H1 (cell line): ENCODE data around the gene PLEKHA1. TPM values are rescaled to one million over a fixed set of nuclear protein-coding genes. Genes with fewer than 3 reads are reported as not detected.

Experiments used
- CTCF ChIA-PET: fragments of 300-600 bp; sonication (Branson Sonifier 250); formaldehyde crosslinking; loops from one replicate; lab custom pipeline; 2021; ENCODE audit not compliant: partially characterized antibody; lab: Charles Lee
- POLR2A ChIA-PET: fragments of 300-600 bp; sonication (Branson Sonifier 250); formaldehyde crosslinking; loops from one replicate; lab custom pipeline; 2021; ENCODE audit warnings: inconsistent platforms; ENCODE audit not compliant: partially characterized antibody; lab: Charles Lee
- DNase-seq, 2 experiments: peaks; one replicate each; pipeline versions ENCODE4 v3.0.0 to v3.0.0-alpha.2; 2010 to 2022; ENCODE audit warnings: low spot score in 2 of 2, low read depth in 1 of 2, mixed read lengths in 1 of 2
- FAIRE-seq: peaks from 2 replicates; lab custom pipeline; 2011; peaks lifted over from hg19 to GRCh38; lab: Jason Lieb, UNC
- H2AFZ ChIP-seq: 2 replicates; pipeline ENCODE4 v1.8.1; 2012; ENCODE audit warnings: low read length, inconsistent platforms
- H2AK5ac ChIP-seq: 2 replicates; pipeline ENCODE4 v1.6.1; 2013; ENCODE audit warnings: low read depth, low read length
- H2BK120ac ChIP-seq: replicated peaks from 2 replicates; pipeline ENCODE3; 2013; ENCODE audit warnings: low read depth, low read length, inconsistent platforms
- H2BK12ac ChIP-seq: 2 replicates; pipeline ENCODE4 v1.6.1; 2013; ENCODE audit warnings: low read depth, low read length
- H2BK15ac ChIP-seq: 2 replicates; pipeline ENCODE4 v1.6.1; 2013; ENCODE audit warnings: low read length
- H2BK20ac ChIP-seq: 2 replicates; pipeline ENCODE4 v1.6.1; 2013; ENCODE audit warnings: low read length
- H2BK5ac ChIP-seq: 2 replicates; pipeline ENCODE4 v1.6.1; 2013; ENCODE audit warnings: low read depth, low read length
- H3K14ac ChIP-seq: 2 replicates; pipeline ENCODE4 v1.6.1; 2013; ENCODE audit warnings: inconsistent platforms; ENCODE audit not compliant: insufficient read length
- H3K18ac ChIP-seq: 2 replicates; pipeline ENCODE4 v1.6.1; 2013; ENCODE audit warnings: low read length; ENCODE audit errors: extremely low read depth
- H3K23ac ChIP-seq: 2 replicates; pipeline ENCODE4 v1.6.1; 2013; ENCODE audit warnings: inconsistent platforms; ENCODE audit not compliant: insufficient read length
- H3K23me2 ChIP-seq: 2 replicates; pipeline ENCODE4 v1.6.1; 2013; ENCODE audit warnings: low read depth, low read length
- H3K27ac ChIP-seq: 2 replicates; pipeline ENCODE4 v1.6.1; 2011; ENCODE audit warnings: low read depth, low read length, inconsistent platforms
- H3K27me3 ChIP-seq, 4 experiments: replicated peaks in 1 of 4; 1 replicate in 1 of 4; 2 replicates in 3 of 4; pipeline versions ENCODE4 v1.6.1 to v1.8.1; 2011 to 2013; ENCODE audit warnings: low read length in 3 of 4, mild to moderate bottlenecking in 3 of 4, inconsistent platforms in 2 of 4, mixed read lengths in 2 of 4, moderate library complexity in 1 of 4; ENCODE audit not compliant: control insufficient read depth in 3 of 4, insufficient read depth in 3 of 4; ENCODE audit errors: extremely low read depth in 1 of 4
- H3K36me3 ChIP-seq, 4 experiments: 2 replicates each; pipeline versions ENCODE4 v1.6.1 to v1.8.1; 2011 to 2013; ENCODE audit warnings: mild to moderate bottlenecking in 4 of 4, low read length in 3 of 4, moderate library complexity in 2 of 4, control low read depth in 1 of 4, inconsistent platforms in 1 of 4; ENCODE audit not compliant: insufficient read depth in 4 of 4, control insufficient read depth in 2 of 4
- H3K4ac ChIP-seq: replicated peaks from 2 replicates; pipeline ENCODE3; 2013; ENCODE audit warnings: low read length, low read depth, mixed read lengths, inconsistent platforms; ENCODE audit not compliant: insufficient read length
- H3K4me1 ChIP-seq, 4 experiments: replicated peaks in 1 of 4; 1 replicate in 1 of 4; 2 replicates in 3 of 4; pipeline versions ENCODE4 v1.6.1 to v1.8.1; 2011 to 2013; ENCODE audit warnings: low read length in 3 of 4, inconsistent platforms in 2 of 4, mixed read lengths in 1 of 4; ENCODE audit not compliant: insufficient read depth in 4 of 4, control insufficient read depth in 3 of 4
- H3K4me2 ChIP-seq, 2 experiments: 2 replicates each; pipeline versions ENCODE4 v1.6.1 to v1.8.1; 2011 to 2013; ENCODE audit warnings: low read depth in 2 of 2, low read length in 2 of 2, control low read depth in 1 of 2, inconsistent platforms in 1 of 2, mild to moderate bottlenecking in 1 of 2; ENCODE audit not compliant: insufficient read depth in 1 of 2
- H3K4me3 ChIP-seq, 4 experiments: fragments of 200-600, 300-600 bp in 1 of 4; sonication (generic), shearing (Covaris generic), sonication (Bioruptor Twin) in 1 of 4; 2 replicates each; pipeline versions ENCODE4 v1.5.1 to v1.8.1; 2011 to 2016; ENCODE audit warnings: low read length in 4 of 4, low read depth in 3 of 4, control low read depth in 2 of 4, inconsistent platforms in 2 of 4, mild to moderate bottlenecking in 2 of 4, mixed read lengths in 1 of 4, moderate library complexity in 1 of 4; ENCODE audit not compliant: insufficient read depth in 2 of 4; ENCODE audit errors: extremely low read depth in 1 of 4
- H3K56ac ChIP-seq: replicated peaks from 2 replicates; pipeline ENCODE3; 2013; ENCODE audit warnings: low read depth, mild to moderate bottlenecking, mixed read lengths, low read length, inconsistent platforms; ENCODE audit not compliant: insufficient read length
- H3K79me1 ChIP-seq: 2 replicates; pipeline ENCODE4 v1.6.1; 2013; ENCODE audit warnings: low read depth, low read length, control low read depth
- H3K79me2 ChIP-seq, 2 experiments: 2 replicates each; pipeline versions ENCODE4 v1.6.1 to v1.8.1; 2012 to 2013; ENCODE audit warnings: low read length in 2 of 2, mild to moderate bottlenecking in 2 of 2, inconsistent platforms in 1 of 2; ENCODE audit not compliant: insufficient read depth in 2 of 2, control insufficient read depth in 1 of 2
- H3K9ac ChIP-seq, 4 experiments: replicated peaks in 1 of 4; 1 replicate in 1 of 4; 2 replicates in 3 of 4; pipeline versions ENCODE4 v1.6.1 to v1.8.1; 2011 to 2013; ENCODE audit warnings: low read depth in 3 of 4, low read length in 3 of 4, control low read depth in 2 of 4, mild to moderate bottlenecking in 2 of 4, moderate library complexity in 2 of 4, inconsistent platforms in 1 of 4; ENCODE audit errors: extremely low read depth in 1 of 4
- H3K9me3 ChIP-seq, 2 experiments: 2 replicates each; pipeline versions ENCODE4 v1.6.1 to v1.8.1; 2012 to 2013; ENCODE audit warnings: mild to moderate bottlenecking in 2 of 2, moderate library complexity in 2 of 2, control low read depth in 1 of 2, inconsistent platforms in 1 of 2, low read depth in 1 of 2, low read length in 1 of 2, mixed read lengths in 1 of 2; ENCODE audit not compliant: insufficient read depth in 2 of 2
- H4K20me1 ChIP-seq, 2 experiments: replicated peaks in 1 of 2; 2 replicates each; pipeline versions ENCODE3 to v1.8.1; 2011 to 2013; ENCODE audit warnings: inconsistent platforms in 2 of 2, low read length in 2 of 2, mild to moderate bottlenecking in 1 of 2; ENCODE audit not compliant: insufficient read depth in 2 of 2, control insufficient read depth in 1 of 2
- H4K5ac ChIP-seq: 2 replicates; pipeline ENCODE4 v1.6.1; 2013; ENCODE audit warnings: low read length, low read depth, mixed read lengths, inconsistent platforms; ENCODE audit not compliant: insufficient read length
- H4K8ac ChIP-seq: 2 replicates; pipeline ENCODE4 v1.8.0; 2013; ENCODE audit warnings: mild to moderate bottlenecking, moderate library complexity, low read length, inconsistent platforms; ENCODE audit not compliant: insufficient read depth; ENCODE audit errors: extremely low read depth
- H4K91ac ChIP-seq: replicated peaks from 2 replicates; pipeline ENCODE3; 2013; ENCODE audit warnings: low read length, mixed read lengths, inconsistent platforms; ENCODE audit not compliant: insufficient read length
- EP300 ChIP-seq, 2 experiments: IDR thresholded peaks; 1 replicate in 1 of 2; 2 replicates in 1 of 2; pipeline ENCODE4 v1.6.1; 2011 to 2012; ENCODE audit warnings: low read depth in 2 of 2, low read length in 2 of 2, mild to moderate bottlenecking in 2 of 2, borderline replicate concordance in 1 of 2, inconsistent platforms in 1 of 2, moderate library complexity in 1 of 2
- GABPA ChIP-seq: IDR thresholded peaks from 2 replicates; pipeline ENCODE4 v1.6.1; 2011; ENCODE audit warnings: mild to moderate bottlenecking, low read length, moderate library complexity, borderline replicate concordance; ENCODE audit not compliant: insufficient read depth
- MAFK ChIP-seq: IDR thresholded peaks from 2 replicates; pipeline ENCODE4 v1.6.1; 2012; ENCODE audit warnings: low read depth, mild to moderate bottlenecking, improper control_type of control experiment, low read length
- RAD21 ChIP-seq, 2 experiments: IDR thresholded peaks in 1 of 2; conservative IDR thresholded peaks in 1 of 2; 2 replicates each; pipeline ENCODE4 v1.6.1; 2011; ENCODE audit warnings: low read depth in 2 of 2, low read length in 2 of 2, improper control_type of control experiment in 1 of 2, inconsistent platforms in 1 of 2, mild to moderate bottlenecking in 1 of 2, moderate library complexity in 1 of 2
- WGBS, 2 experiments: shearing (Covaris generic) in 1 of 2; methylation state at CpG; one replicate each; pipeline versions ENCODE4 v1.1.6 to v1.1.7; 2013 to 2015; ENCODE audit warnings: low lambda C conversion rate in 2 of 2, mixed read lengths in 2 of 2, inconsistent platforms in 1 of 2, low coverage in 1 of 2, missing lambda C conversion rate in 1 of 2; ENCODE audit not compliant: insufficient replicate concordance in 2 of 2, insufficient coverage in 1 of 2, insufficient read length in 1 of 2; ENCODE audit errors: extremely low coverage in 1 of 2, missing lambda C conversion rate in 1 of 2; 5-methylcytosine and 5-hydroxymethylcytosine counted together
- polyA plus RNA-seq, 7 experiments: library from polyadenylated mRNA; depleted of rRNA in 3 of 7; stranded (reverse) in 5 of 7; unstranded in 2 of 7; fragments of >200 nt in 5 of 7; fragments of 200-250 nt in 2 of 7; gene quantifications; 1 replicate in 5 of 7; 2 replicates in 1 of 7; 4 replicates in 1 of 7; pipeline versions ENCODE4 v1.2.1 to v1.2.3, GENCODE V29; 2011 to 2013; ENCODE audit warnings: missing spikeins in 2 of 7, mixed read lengths in 2 of 7
- total RNA-seq: library from RNA; stranded (reverse); fragmentation: NEBNext Ultra II Directional; extraction: Animal tissue kit (Norgen Biotek cat#: 25700); gene quantifications from 2 replicates; pipeline ENCODE4 v1.2.1, GENCODE V29; 2021

PLEKHA1 gene
- total and polyA plus RNA-seq, 2 of the 8 experiments (the other 6 are each of a cell fraction or from before 2014, with no cell fraction given), result 15.6 to 39.7 TPM

DNA sequence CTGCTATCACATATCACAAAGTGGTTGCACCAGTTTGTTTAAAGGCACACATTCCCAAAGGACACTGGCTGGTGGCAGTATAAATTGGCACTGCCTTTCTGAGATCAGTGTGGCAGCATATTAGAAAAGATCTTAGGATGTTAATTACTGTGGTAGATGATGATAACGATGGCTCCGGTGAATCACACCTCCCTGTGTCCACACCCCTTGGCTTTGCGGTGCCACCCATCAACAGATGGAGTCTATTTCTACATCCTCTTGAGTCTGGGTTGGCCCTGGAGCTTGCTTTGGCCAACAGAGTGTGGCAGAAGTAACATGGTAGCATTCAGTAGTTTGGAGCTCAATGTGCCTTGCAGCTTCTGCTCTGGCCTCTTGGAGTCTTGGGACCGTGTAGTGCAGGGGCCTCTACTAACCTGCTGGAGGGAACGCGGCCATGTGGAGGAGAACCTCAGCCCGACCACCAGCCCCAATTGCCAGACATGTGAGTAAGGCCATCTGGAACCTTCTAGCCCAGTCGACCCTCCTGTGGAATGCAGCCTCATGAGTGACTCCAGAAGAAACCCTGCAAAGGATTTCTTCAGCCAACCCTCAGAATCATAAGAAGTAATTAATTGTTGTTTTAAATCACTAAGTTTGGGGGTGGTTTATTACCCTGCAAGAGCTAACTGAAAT, 27.2 kb upstream of the PLEKHA1 start:
- Histone ChIP-seq H2AK5ac (no peak overlapping the region), H3K18ac (no peak overlapping the region), H2BK5ac (no peak overlapping the region), H4K5ac (no peak overlapping the region), H3K4me3 (no peak overlapping the region), H2BK12ac (no peak overlapping the region), H2AFZ (no peak overlapping the region), H3K56ac (no peak overlapping the region), H2BK20ac (no peak overlapping the region), H3K27ac (no peak overlapping the region), H3K27me3 (no peaks in the 10 kb centered on the region), H3K36me3 (no peaks in the 10 kb centered on the region), H3K4me1 (peaks cover 0 to 4% (median 3%) of the 10 kb centered on the region in 4 experiments; a peak in 5 of 7 replicates), H3K23me2 (no peaks in the 10 kb centered on the region), H4K8ac (no peak overlapping the region), H3K14ac (no peak overlapping the region), H3K9ac (no peak overlapping the region), H3K4ac (no peak overlapping the region), H2BK120ac (no peak overlapping the region), H3K4me2 (no peak overlapping the region), H2BK15ac (no peak overlapping the region), H3K23ac (no peak overlapping the region), H4K91ac (no peak overlapping the region), H4K20me1 (no peaks in the 10 kb centered on the region), H3K79me1 (no peaks in the 10 kb centered on the region), H3K79me2 (no peaks in the 10 kb centered on the region), H3K9me3 (peaks cover 14 to 18% of the 10 kb centered on the region in 2 experiments)
- DNase-seq (no peak), FAIRE-seq (no peak)
- WGBS, 2 experiments, result 91% methylated on average over 8 of the region's 8 CpGs; no CpG with 5 or more reads in 1 of the 2 experiments
- POLR2A ChIA-PET, result no interaction called here
- CTCF ChIA-PET, result interaction anchor here (1.0 kb wide), 1 partner anchor 9 kb away, joined by 3 read pairs; no protein-coding TSS in a partner anchor
- TF ChIP-seq EP300 (IDR thresholded peaks at IDR 0.05; ENCODE audit: borderline replicate concordance in 1 of 2, low read depth in 2 of 2, low read length in 2 of 2), result no peak
- no peak for TF ChIP-seq GABPA
- TF ChIP-seq RAD21 (IDR thresholded peaks at IDR 0.05 in 1 of 2, conservative IDR thresholded peaks at IDR 0.05 in 1 of 2; ENCODE audit: low read depth in 2 of 2, low read length in 2 of 2), result no peak
- no peak for TF ChIP-seq MAFK
